Neural cell (in vitro differentiated cells): Measurements from ENCODE around the gene LRRC46. TPM values are rescaled to one million over a fixed set of nuclear protein-coding genes. Genes with fewer than 3 reads are reported as not detected.

ENCODE experiments used
- H2AFZ ChIP-seq: fragments of 200-600, 300-800 bp; sonication (generic), shearing (Covaris generic); 2 replicates; pipeline ENCODE4 v1.6.0; 2014; ENCODE audit warnings: low read depth, mild to moderate bottlenecking, antibody characterized with exemption, low read length, moderate library complexity
- H3F3A ChIP-seq: fragments of 200-600 bp; shearing (Covaris generic); 2 replicates; pipeline ENCODE4 v1.6.1; 2016; ENCODE audit warnings: mild to moderate bottlenecking, moderate library complexity, mixed read lengths, antibody characterized with exemption, low read length; ENCODE audit not compliant: insufficient read depth, poor library complexity, severe bottlenecking
- H3K27ac ChIP-seq: fragments of 200-600, 300-800 bp; sonication (generic), shearing (Covaris generic); 2 replicates; pipeline ENCODE4 v1.5.1; 2014; ENCODE audit warnings: mild to moderate bottlenecking, low read length, moderate library complexity
- H3K27me3 ChIP-seq: fragments of 300-800, 200-600 bp; sonication (generic), shearing (Covaris generic); 2 replicates; pipeline ENCODE4 v1.6.0; 2014; ENCODE audit warnings: mild to moderate bottlenecking, low read depth, low read length, moderate library complexity; ENCODE audit not compliant: insufficient read depth
- H3K36me3 ChIP-seq: fragments of 300-800, 200-600 bp; sonication (generic), shearing (Covaris generic); 2 replicates; pipeline ENCODE4 v1.5.1; 2014; ENCODE audit warnings: mild to moderate bottlenecking, antibody characterized with exemption, low read length, moderate library complexity; ENCODE audit not compliant: insufficient read depth
- H3K4me2 ChIP-seq: fragments of 300-800, 200-600 bp; sonication (generic), shearing (Covaris generic); 2 replicates; pipeline ENCODE4 v1.6.0; 2014; ENCODE audit warnings: mild to moderate bottlenecking, low read length
- H3K4me3 ChIP-seq: fragments of 300-800, 200-600 bp; sonication (generic), shearing (Covaris generic); 2 replicates; pipeline ENCODE4 v1.5.1; 2014; ENCODE audit warnings: mild to moderate bottlenecking, low read length, moderate library complexity
- H3K79me2 ChIP-seq: fragments of 200-600 bp; shearing (Covaris generic); replicated peaks from 2 replicates; pipeline ENCODE4 v1.6.0; 2014; ENCODE audit warnings: mild to moderate bottlenecking, low read length, moderate library complexity; ENCODE audit not compliant: insufficient read depth
- H3K9ac ChIP-seq: fragments of 300-800, 200-600 bp; sonication (generic), shearing (Covaris generic); 2 replicates; pipeline ENCODE4 v1.6.1; 2016; ENCODE audit warnings: mild to moderate bottlenecking, low read length, mixed read lengths
- H3K9me2 ChIP-seq: fragments of 200-600 bp; shearing (Covaris generic); 2 replicates; pipeline ENCODE4 v1.6.1; 2016; ENCODE audit warnings: mild to moderate bottlenecking, low read length, mixed read lengths; ENCODE audit not compliant: insufficient read depth
- H3K9me3 ChIP-seq: fragments of 200-600, 300-800 bp; sonication (generic), shearing (Covaris generic); 2 replicates; pipeline ENCODE4 v1.6.1; 2016; ENCODE audit warnings: mild to moderate bottlenecking, mixed run types, low read length, moderate library complexity, mixed read lengths
- H4K20me1 ChIP-seq: fragments of 200-600 bp; shearing (Covaris generic); 2 replicates; pipeline ENCODE4 v1.6.1; 2016; ENCODE audit warnings: mild to moderate bottlenecking, mixed run types; ENCODE audit not compliant: insufficient read depth
- EP300 ChIP-seq: fragments of 450-650 bp; conservative IDR thresholded peaks from 2 replicates; pipeline ENCODE4 v1.6.1; 2014; ENCODE audit warnings: antibody characterized with exemption, mild to moderate bottlenecking, moderate library complexity; ENCODE audit not compliant: poor library complexity, severe bottlenecking
- EZH2 ChIP-seq: fragments of 200-600, 300-800 bp; shearing (Covaris generic), sonication (generic); IDR thresholded peaks from 2 replicates; pipeline ENCODE4 v1.6.1; 2014; ENCODE audit warnings: antibody characterized with exemption, low read length, borderline replicate concordance, mild to moderate bottlenecking; ENCODE audit not compliant: insufficient read depth, poor library complexity, severe bottlenecking
- MXI1 ChIP-seq: fragments of 450-650 bp; conservative IDR thresholded peaks from 2 replicates; pipeline ENCODE4 v1.6.1; 2014; ENCODE audit warnings: antibody characterized with exemption, mild to moderate bottlenecking; ENCODE audit not compliant: poor library complexity, severe bottlenecking
- POLR2AphosphoS5 ChIP-seq: IDR thresholded peaks from 2 replicates; pipeline ENCODE4 v1.6.1; 2012
- RAD21 ChIP-seq: fragments of 450-650 bp; conservative IDR thresholded peaks from 2 replicates; pipeline ENCODE4 v1.6.1; 2014; ENCODE audit warnings: antibody characterized with exemption, mild to moderate bottlenecking, moderate library complexity
- SMC3 ChIP-seq: fragments of 450-650 bp; conservative IDR thresholded peaks from 2 replicates; pipeline ENCODE4 v1.6.1; 2014; ENCODE audit warnings: antibody characterized with exemption, mild to moderate bottlenecking, moderate library complexity; ENCODE audit not compliant: poor library complexity
- TAF1 ChIP-seq: IDR thresholded peaks from 2 replicates; pipeline ENCODE4 v1.6.1; 2012; ENCODE audit warnings: low read depth
- polyA plus RNA-seq: library from polyadenylated mRNA; depleted of rRNA; stranded (reverse); fragments of >200 nt; gene quantifications from 2 replicates; pipeline ENCODE4 v1.2.3, GENCODE V29; 2014
- TF ChIP-seq, protein P1 (sequence below): fragments of 450-650 bp; IDR thresholded peaks from 2 replicates; pipeline ENCODE4 v1.5.1; 2014; ENCODE audit warnings: antibody characterized with exemption, mild to moderate bottlenecking, moderate library complexity; ENCODE audit not compliant: poor library complexity, severe bottlenecking
- TF ChIP-seq, protein P2 (sequence below): IDR thresholded peaks from 2 replicates; pipeline ENCODE4 v1.6.1; 2012; ENCODE audit warnings: borderline replicate concordance

The LRRC46 gene
- polyA plus RNA-seq, 1 donor from 2014 or later = 0.12 TPM

DNA sequence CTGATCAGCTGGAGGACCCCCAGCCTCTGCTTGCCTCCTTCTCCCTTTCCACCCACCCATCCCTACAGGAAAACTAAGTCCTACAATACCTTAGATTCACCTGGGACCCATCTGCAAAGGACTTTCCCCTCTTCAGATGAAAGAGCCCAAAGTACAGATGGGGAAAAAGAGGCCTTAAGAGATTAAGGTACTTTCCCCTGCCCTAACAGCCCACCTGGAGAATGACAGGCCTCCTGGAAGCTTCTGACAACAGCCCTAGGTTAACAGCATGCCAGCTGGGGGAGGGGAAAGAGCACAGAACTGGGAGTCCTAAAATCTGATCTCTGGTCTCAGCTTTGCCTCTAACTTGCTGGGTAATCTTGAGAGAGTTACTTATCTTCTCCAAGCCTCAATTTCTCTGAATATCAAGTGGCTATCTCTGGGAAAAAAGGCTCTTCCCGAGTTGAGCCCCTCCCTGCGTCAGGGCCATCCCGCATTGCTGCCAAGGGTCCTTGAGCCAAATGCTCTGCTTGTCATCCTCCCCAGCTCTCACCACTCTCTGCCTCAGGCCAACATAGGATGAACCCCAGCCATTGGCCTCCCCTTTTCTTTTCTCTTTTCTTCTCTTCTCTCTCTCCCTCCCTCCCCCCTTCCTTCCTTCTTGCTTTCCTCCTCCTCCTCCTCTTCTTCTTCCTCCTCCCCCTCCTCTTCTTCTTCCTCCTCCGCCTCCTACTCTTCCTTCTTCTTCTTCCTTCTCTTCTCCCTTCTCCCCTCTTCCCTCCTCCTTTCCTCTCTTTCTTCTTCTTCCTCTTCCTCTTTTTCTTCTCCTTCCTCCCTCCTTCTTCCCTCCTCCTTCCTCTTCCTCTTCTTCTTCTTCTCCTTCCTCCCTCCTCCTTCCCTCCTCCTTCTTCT, 42.0 kb downstream of the LRRC46 start:
- H3K4me3 ChIP-seq = no peak overlapping the region
- H3K27me3 ChIP-seq = peaks cover 48% of the 10 kb centered on the region
- H3F3A ChIP-seq = no peaks in the 10 kb centered on the region
- H2AFZ ChIP-seq = no peak overlapping the region
- H3K9me3 ChIP-seq = no peaks in the 10 kb centered on the region
- H3K27ac ChIP-seq = no peak overlapping the region
- H3K79me2 ChIP-seq = no peaks in the 10 kb centered on the region
- no peak overlapping the region for H3K9ac ChIP-seq
- no peaks in the 10 kb centered on the region for H3K36me3 ChIP-seq
- H3K9me2 ChIP-seq = no peaks in the 10 kb centered on the region
- no peaks in the 10 kb centered on the region for H4K20me1 ChIP-seq
- H3K4me2 ChIP-seq = no peak overlapping the region
- TF ChIP-seq, protein P1, sequence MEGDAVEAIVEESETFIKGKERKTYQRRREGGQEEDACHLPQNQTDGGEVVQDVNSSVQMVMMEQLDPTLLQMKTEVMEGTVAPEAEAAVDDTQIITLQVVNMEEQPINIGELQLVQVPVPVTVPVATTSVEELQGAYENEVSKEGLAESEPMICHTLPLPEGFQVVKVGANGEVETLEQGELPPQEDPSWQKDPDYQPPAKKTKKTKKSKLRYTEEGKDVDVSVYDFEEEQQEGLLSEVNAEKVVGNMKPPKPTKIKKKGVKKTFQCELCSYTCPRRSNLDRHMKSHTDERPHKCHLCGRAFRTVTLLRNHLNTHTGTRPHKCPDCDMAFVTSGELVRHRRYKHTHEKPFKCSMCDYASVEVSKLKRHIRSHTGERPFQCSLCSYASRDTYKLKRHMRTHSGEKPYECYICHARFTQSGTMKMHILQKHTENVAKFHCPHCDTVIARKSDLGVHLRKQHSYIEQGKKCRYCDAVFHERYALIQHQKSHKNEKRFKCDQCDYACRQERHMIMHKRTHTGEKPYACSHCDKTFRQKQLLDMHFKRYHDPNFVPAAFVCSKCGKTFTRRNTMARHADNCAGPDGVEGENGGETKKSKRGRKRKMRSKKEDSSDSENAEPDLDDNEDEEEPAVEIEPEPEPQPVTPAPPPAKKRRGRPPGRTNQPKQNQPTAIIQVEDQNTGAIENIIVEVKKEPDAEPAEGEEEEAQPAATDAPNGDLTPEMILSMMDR = no peak
- TF ChIP-seq EP300 (no peak), TAF1 (no peak), MXI1 (no peak), POLR2AphosphoS5 (no peak), EZH2 (no peak), RAD21 (no peak), SMC3 (no peak)
- TF ChIP-seq, protein P2, sequence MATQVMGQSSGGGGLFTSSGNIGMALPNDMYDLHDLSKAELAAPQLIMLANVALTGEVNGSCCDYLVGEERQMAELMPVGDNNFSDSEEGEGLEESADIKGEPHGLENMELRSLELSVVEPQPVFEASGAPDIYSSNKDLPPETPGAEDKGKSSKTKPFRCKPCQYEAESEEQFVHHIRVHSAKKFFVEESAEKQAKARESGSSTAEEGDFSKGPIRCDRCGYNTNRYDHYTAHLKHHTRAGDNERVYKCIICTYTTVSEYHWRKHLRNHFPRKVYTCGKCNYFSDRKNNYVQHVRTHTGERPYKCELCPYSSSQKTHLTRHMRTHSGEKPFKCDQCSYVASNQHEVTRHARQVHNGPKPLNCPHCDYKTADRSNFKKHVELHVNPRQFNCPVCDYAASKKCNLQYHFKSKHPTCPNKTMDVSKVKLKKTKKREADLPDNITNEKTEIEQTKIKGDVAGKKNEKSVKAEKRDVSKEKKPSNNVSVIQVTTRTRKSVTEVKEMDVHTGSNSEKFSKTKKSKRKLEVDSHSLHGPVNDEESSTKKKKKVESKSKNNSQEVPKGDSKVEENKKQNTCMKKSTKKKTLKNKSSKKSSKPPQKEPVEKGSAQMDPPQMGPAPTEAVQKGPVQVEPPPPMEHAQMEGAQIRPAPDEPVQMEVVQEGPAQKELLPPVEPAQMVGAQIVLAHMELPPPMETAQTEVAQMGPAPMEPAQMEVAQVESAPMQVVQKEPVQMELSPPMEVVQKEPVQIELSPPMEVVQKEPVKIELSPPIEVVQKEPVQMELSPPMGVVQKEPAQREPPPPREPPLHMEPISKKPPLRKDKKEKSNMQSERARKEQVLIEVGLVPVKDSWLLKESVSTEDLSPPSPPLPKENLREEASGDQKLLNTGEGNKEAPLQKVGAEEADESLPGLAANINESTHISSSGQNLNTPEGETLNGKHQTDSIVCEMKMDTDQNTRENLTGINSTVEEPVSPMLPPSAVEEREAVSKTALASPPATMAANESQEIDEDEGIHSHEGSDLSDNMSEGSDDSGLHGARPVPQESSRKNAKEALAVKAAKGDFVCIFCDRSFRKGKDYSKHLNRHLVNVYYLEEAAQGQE = no peak

DNA sequence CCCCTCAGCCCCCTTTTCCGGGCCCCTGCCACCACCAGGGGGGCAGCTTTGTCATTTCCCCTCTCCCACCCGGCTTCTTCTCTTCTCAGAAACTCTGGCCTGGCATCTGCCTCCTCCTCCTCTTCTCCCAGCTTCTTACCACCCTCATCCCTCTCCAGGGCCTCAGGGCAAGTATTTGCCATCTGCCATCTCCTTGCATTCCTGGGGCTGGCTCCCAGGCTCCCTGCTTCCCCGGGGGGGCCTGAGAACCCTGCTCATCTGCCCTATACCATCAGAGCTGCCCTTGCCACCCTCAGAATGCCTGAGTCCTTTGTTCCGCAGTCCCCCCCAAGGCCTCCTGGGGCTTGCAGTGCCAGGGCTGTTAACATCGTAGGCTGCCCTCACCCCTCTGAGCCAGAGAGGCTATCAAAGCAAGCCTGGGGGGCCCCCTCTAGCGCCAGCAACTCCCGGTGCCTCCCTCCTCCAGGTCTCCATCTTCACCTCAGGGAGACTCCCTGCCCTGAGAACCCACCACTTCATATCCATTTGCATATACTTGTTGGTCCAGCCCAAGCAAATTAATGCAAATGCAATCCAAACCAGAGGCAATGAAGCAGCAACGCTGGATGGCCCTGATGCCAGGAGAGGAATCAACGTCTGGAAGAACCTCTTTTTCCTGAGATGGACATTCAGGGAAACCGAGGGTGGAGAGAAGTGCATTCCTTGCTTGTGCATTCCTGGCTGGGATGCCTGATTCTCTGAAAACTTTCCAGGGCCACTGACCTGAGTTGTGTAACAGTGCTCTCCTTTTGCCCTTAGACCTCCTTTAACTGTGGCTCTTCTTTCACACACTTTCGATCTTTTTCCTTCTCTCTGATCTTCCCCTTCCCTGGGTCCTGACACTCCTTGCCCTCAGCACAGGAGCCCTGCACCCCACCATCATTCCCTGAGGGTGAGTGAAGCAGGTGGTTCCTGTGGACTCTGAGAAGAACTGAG, 43.8 kb downstream of the LRRC46 start:
- no peaks in the 10 kb centered on the region for H3F3A ChIP-seq
- H3K27me3 ChIP-seq = peaks cover 36% of the 10 kb centered on the region
- no peaks in the 10 kb centered on the region for H4K20me1 ChIP-seq
- H3K9ac ChIP-seq = no peak overlapping the region
- no peaks in the 10 kb centered on the region for H3K79me2 ChIP-seq
- H3K36me3 ChIP-seq = no peaks in the 10 kb centered on the region
- H3K9me3 ChIP-seq = no peaks in the 10 kb centered on the region
- no peak overlapping the region for H3K4me2 ChIP-seq
- TF ChIP-seq, protein P1 = no peak
- no peak for TF ChIP-seq SMC3
- TF ChIP-seq EZH2 = no peak
- no peak for TF ChIP-seq TAF1
- no peak for TF ChIP-seq MXI1
- no peak for TF ChIP-seq EP300
- TF ChIP-seq, protein P2 = no peak
- TF ChIP-seq RAD21 = no peak
- TF ChIP-seq POLR2AphosphoS5 = no peak
- H3K9me2 ChIP-seq = no peaks in the 10 kb centered on the region
- H2AFZ ChIP-seq = no peak overlapping the region
- no peak overlapping the region for H3K4me3 ChIP-seq
- no peak overlapping the region for H3K27ac ChIP-seq
